ENCODE measurements around the gene MAP3K5. TPM values are rescaled to one million over a fixed set of nuclear protein-coding genes. Genes with fewer than 3 reads are reported as not detected.

Gene MAP3K5
- total RNA-seq, 4 donors from 2014 or later, result 18.7 to 24.1 (median 20.7) TPM

DNA sequence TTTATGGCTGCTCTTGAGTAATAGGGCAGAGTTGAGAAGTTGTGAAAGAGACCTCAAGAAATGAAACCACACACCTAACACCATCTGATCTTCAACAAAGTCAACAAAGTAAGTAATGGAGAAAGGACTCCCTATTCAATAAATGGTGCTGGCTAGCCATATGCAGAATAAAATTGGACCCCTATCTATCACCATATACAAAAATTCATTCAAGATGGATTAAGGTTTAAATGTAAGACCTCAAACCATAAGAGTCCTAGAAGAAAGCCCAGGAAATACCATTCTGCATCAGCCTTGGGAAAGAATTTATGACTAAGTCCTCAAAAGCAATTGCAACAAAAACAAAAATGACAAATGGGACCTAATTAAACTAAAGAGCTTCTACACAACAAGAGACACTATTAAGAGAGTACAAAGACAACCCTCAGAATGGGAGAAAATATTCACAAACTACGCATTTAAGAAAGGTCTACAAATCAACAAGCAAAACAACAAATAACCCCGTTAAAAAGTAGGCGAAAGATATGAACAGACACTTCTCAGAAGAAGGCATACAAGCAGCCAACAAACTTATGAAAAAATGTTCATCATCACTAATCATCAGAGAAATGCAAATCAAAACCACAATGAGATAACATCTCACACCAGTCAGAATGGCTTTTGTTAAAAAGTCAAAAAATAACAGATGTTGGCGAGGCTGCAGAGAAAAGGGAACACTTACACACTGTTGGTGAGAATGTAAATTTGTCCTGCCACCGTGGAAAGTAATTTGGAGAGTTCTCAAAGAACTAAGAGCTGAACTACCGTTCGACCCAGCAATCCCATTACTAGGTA lies 4.0 kb downstream of the MAP3K5 start:
- no peaks in the 10 kb centered on the region for H3K9me3 ChIP-seq
- TF ChIP-seq EP300 (IDR thresholded peaks at IDR 0.05) (no peak), POLR2A (IDR thresholded peaks at IDR 0.05; ENCODE audit: low read depth) (no peak), CTCF (IDR thresholded peaks at IDR 0.05) (no peak), POLR2AphosphoS5 (IDR thresholded peaks at IDR 0.05) (no peak)
- H3K4me3 ChIP-seq, result peak overlapping the region in 1 of 4 donors; percentile 82
- intact Hi-C loops (cut with DNase I), result no loop called here
- no peak for DNase-seq (ENCODE audit: extremely low spot score)
- peaks cover 28 to 79% (median 61%) of the 10 kb centered on the region in 4 donors for H3K4me1 ChIP-seq
- 65% methylated on average over 7 of the region's 7 CpGs for WGBS
- peak overlapping the region in 1 of 4 donors; percentile 7 for H3K27ac ChIP-seq (replicated peaks in 1 of 4)
- H3K27me3 ChIP-seq, result no peaks in the 10 kb centered on the region
- no peaks in the 10 kb centered on the region for H3K36me3 ChIP-seq

GRCh38 chr6:136787726-136788068 lies 4.6 kb downstream of the MAP3K5 start:
- no peaks in the 10 kb centered on the region for H3K36me3 ChIP-seq
- H3K9me3 ChIP-seq, result no peaks in the 10 kb centered on the region
- intact Hi-C loops (cut with DNase I), result no loop called here
- no peak overlapping the region for H3K4me3 ChIP-seq
- H3K4me1 ChIP-seq, result peaks cover 30 to 78% (median 59%) of the 10 kb centered on the region in 4 donors
- peak overlapping the region in 1 of 4 donors; percentile 7 for H3K27ac ChIP-seq (replicated peaks in 1 of 4)
- no peak for DNase-seq (ENCODE audit: extremely low spot score)
- TF ChIP-seq EP300 (IDR thresholded peaks at IDR 0.05) (no peak), POLR2A (IDR thresholded peaks at IDR 0.05; ENCODE audit: low read depth) (no peak)
- WGBS, result 87% methylated on average over 4 of the region's 4 CpGs
- H3K27me3 ChIP-seq, result no peaks in the 10 kb centered on the region

DNA sequence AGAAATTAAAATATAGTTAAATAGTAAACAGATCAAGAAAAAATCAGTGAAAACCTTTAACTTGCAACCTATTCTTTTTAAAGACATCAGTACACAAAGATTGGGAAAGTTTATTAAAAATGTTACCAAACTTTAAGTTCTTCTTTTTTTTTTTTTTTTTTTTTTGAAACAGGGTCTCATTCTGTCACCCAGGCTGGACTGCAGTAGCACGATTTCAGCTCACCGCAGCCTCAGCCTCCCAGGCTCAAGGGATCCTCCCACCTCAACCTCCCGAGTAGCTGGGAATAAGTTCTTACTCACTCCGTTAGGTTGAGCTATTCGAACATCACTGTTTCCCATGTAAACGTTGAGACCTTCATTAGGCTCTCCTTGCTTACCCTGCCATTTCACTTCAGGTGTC lies 5.6 kb downstream of the MAP3K5 start:
- Histone ChIP-seq H3K9me3 (no peaks in the 10 kb centered on the region), H3K4me1 (peaks cover 38 to 89% (median 60%) of the 10 kb centered on the region in 4 donors), H3K27me3 (no peaks in the 10 kb centered on the region), H3K36me3 (no peaks in the 10 kb centered on the region), H3K27ac (replicated peaks in 1 of 4) (no peak overlapping the region), H3K4me3 (no peak overlapping the region)
- intact Hi-C loops (cut with DNase I), result no loop called here
- TF ChIP-seq POLR2A (IDR thresholded peaks at IDR 0.05; ENCODE audit: low read depth) (no peak), EP300 (IDR thresholded peaks at IDR 0.05) (no peak), CTCF (IDR thresholded peaks at IDR 0.05) (no peak), POLR2AphosphoS5 (IDR thresholded peaks at IDR 0.05) (no peak)
- DNase-seq (ENCODE audit: extremely low spot score), result no peak
- WGBS, result 91% methylated on average over 6 of the region's 6 CpGs

- 72% methylated on average over 10 of the region's 10 CpGs for WGBS
- H3K27ac ChIP-seq (replicated peaks in 1 of 4), result peak overlapping the region in 1 of 4 donors; percentile 21
- intact Hi-C loops (cut with DNase I), result no loop called here
- no peaks in the 10 kb centered on the region for H3K36me3 ChIP-seq
- peak in 1 of 2 donors; percentile 7 for TF ChIP-seq POLR2AphosphoS5 (IDR thresholded peaks at IDR 0.05)
- no peak for TF ChIP-seq EP300 (IDR thresholded peaks at IDR 0.05)
- no peak for TF ChIP-seq POLR2A (IDR thresholded peaks at IDR 0.05; ENCODE audit: low read depth)
- TF ChIP-seq CTCF (IDR thresholded peaks at IDR 0.05), result no peak
- no peak for DNase-seq (ENCODE audit: extremely low spot score)
- H3K4me3 ChIP-seq, result no peak overlapping the region
- H3K9me3 ChIP-seq, result no peaks in the 10 kb centered on the region
- peaks cover 42 to 87% (median 55%) of the 10 kb centered on the region in 4 donors for H3K4me1 ChIP-seq
- no peaks in the 10 kb centered on the region for H3K27me3 ChIP-seq
Observed at GRCh38 chr6:136784910-136785746, 7.1 kb downstream of the MAP3K5 start.

GRCh38 chr6:136784271-136784664 lies 8.0 kb downstream of the MAP3K5 start:
- WGBS, result 83% methylated on average over 8 of the region's 8 CpGs

More at GRCh38 chr6:136784271-136784664, 8.0 kb downstream of the MAP3K5 start:
- TF ChIP-seq EP300 (IDR thresholded peaks at IDR 0.05) (no peak), POLR2A (IDR thresholded peaks at IDR 0.05; ENCODE audit: low read depth) (no peak), CTCF (IDR thresholded peaks at IDR 0.05) (no peak), POLR2AphosphoS5 (IDR thresholded peaks at IDR 0.05) (no peak)
- no peaks in the 10 kb centered on the region for H3K27me3 ChIP-seq
- peak overlapping the region in 1 of 4 donors; percentile 7 for H3K4me3 ChIP-seq
- H3K27ac ChIP-seq (replicated peaks in 1 of 4), result no peak overlapping the region
- no peak for DNase-seq (ENCODE audit: extremely low spot score)
- H3K36me3 ChIP-seq, result no peaks in the 10 kb centered on the region
- peaks cover 42 to 79% (median 50%) of the 10 kb centered on the region in 4 donors for H3K4me1 ChIP-seq
- intact Hi-C loops (cut with DNase I), result no loop called here
- no peaks in the 10 kb centered on the region for H3K9me3 ChIP-seq
